B cell (primary cell): ENCODE results near the gene TXNDC2. TPM values are rescaled to one million over a fixed set of nuclear protein-coding genes. Genes with fewer than 3 reads are reported as not detected.
"Not testable (repeated sequence)": the region's sequence is repeated elsewhere in the genome, so short reads cannot be mapped to it uniquely, and the experiment has no call there.

Experiments
- ATAC-seq: fragments of 200-7000 bp; cut with Tn5 transposase; one replicate; pipeline ENCODE4 v1.10.0; 2021; ENCODE audit warnings: low read depth, mild to moderate bottlenecking, moderate number of reproducible peaks, moderate library complexity
- CTCF ChIA-PET: fragments of 350-600 bp; sonication (Branson Sonifier 250); formaldehyde crosslinking; loops from one replicate; lab custom pipeline; 2021; ENCODE audit warnings: antibody characterized with exemption, inconsistent platforms; lab: Charles Lee
- POLR2A ChIA-PET: fragments of 350-600 bp; sonication (Branson Sonifier 250); formaldehyde crosslinking; loops from one replicate; lab custom pipeline; 2021; ENCODE audit warnings: antibody characterized with exemption; lab: Charles Lee
- DNase-seq: peaks from one replicate; pipeline ENCODE4 v3.0.0; 2013
- H2AFZ ChIP-seq: 2 replicates; pipeline ENCODE4 v1.6.1; 2012; ENCODE audit warnings: mild to moderate bottlenecking, low read depth, low read length; ENCODE audit not compliant: insufficient read depth, poor library complexity, severe bottlenecking
- H3K27ac ChIP-seq, 2 donors: 1 replicate in 1 of 2; 2 replicates in 1 of 2; pipeline ENCODE4 v1.5.1; 2012 to 2013; ENCODE audit warnings: low read length in 2 of 2, mild to moderate bottlenecking in 2 of 2, moderate library complexity in 1 of 2
- H3K27me3 ChIP-seq, 4 experiments: fragments of 200-600 bp in 1 of 4; sonication (generic) in 1 of 4; replicated peaks in 1 of 4; 1 replicate in 2 of 4; 2 replicates in 2 of 4; pipeline versions ENCODE4 v1.6.1 to v1.7.0; 2013 to 2016; ENCODE audit warnings: low read length in 3 of 4, mild to moderate bottlenecking in 2 of 4, mixed read lengths in 1 of 4, moderate library complexity in 1 of 4; ENCODE audit not compliant: insufficient read depth in 4 of 4, control insufficient read depth in 3 of 4; ENCODE audit errors: control extremely low read depth in 1 of 4
- H3K36me3 ChIP-seq, 2 experiments: replicated peaks in 1 of 2; 1 replicate in 1 of 2; 2 replicates in 1 of 2; pipeline versions ENCODE4 v1.6.1 to v1.7.1; 2013; ENCODE audit warnings: low read length in 1 of 2; ENCODE audit not compliant: insufficient read depth in 2 of 2, control insufficient read depth in 1 of 2; ENCODE audit errors: control extremely low read depth in 1 of 2, extremely low read depth in 1 of 2
- H3K4me1 ChIP-seq, 2 donors: fragments of 200-600 bp in 1 of 2; sonication (generic) in 1 of 2; 1 replicate in 1 of 2; 2 replicates in 1 of 2; pipeline versions ENCODE4 v1.5.1 to v1.6.1; 2013 to 2017; ENCODE audit warnings: low read length in 2 of 2; ENCODE audit not compliant: control insufficient read depth in 2 of 2, insufficient read depth in 2 of 2
- H3K4me2 ChIP-seq: replicated peaks from 2 replicates; pipeline ENCODE3; 2012; ENCODE audit warnings: mild to moderate bottlenecking, low read depth, low read length; ENCODE audit not compliant: poor library complexity, severe bottlenecking
- H3K4me3 ChIP-seq, 5 experiments: fragments of 200-600 bp in 1 of 5; sonication (generic) in 1 of 5; 1 replicate in 3 of 5; 2 replicates in 2 of 5; pipeline versions ENCODE4 v1.5.1 to v1.7.0; 2011 to 2016; ENCODE audit warnings: low read length in 4 of 5, mild to moderate bottlenecking in 4 of 5, low read depth in 2 of 5, control low read depth in 1 of 5, moderate library complexity in 1 of 5; ENCODE audit not compliant: insufficient read depth in 1 of 5; ENCODE audit errors: control extremely low read depth in 1 of 5, extremely low read depth in 1 of 5
- H3K79me2 ChIP-seq: fragments of 200-600 bp; sonication (generic); one replicate; pipeline ENCODE4 v1.6.0; 2016; ENCODE audit warnings: low read length; ENCODE audit not compliant: control insufficient read depth, insufficient read depth
- H3K9ac ChIP-seq: fragments of 200-600 bp; sonication (generic); 2 replicates; pipeline ENCODE4 v1.6.1; 2017; ENCODE audit warnings: mild to moderate bottlenecking, low read length, moderate library complexity
- H3K9me3 ChIP-seq, 3 donors: one replicate each; pipeline versions ENCODE4 v1.6.1 to v1.7.1; 2013; ENCODE audit warnings: low read length in 2 of 3; ENCODE audit not compliant: control insufficient read depth in 2 of 3, insufficient read depth in 1 of 3; ENCODE audit errors: control extremely low read depth in 1 of 3
- H4K20me1 ChIP-seq: 2 replicates; pipeline ENCODE4 v1.6.0; 2012; ENCODE audit warnings: mild to moderate bottlenecking, low read length; ENCODE audit not compliant: insufficient read depth, control insufficient read depth, poor library complexity, severe bottlenecking
- H3K27ac Mint-ChIP-seq: one replicate; pipeline ENCODE4 v1.8.0; 2021; ENCODE audit warnings: mixed read lengths
- H3K27me3 Mint-ChIP-seq: one replicate; pipeline ENCODE4 v1.8.0; 2021; ENCODE audit warnings: mixed read lengths
- H3K4me1 Mint-ChIP-seq: one replicate; pipeline ENCODE4 v1.8.0; 2021; ENCODE audit warnings: mixed read lengths
- H3K4me3 Mint-ChIP-seq: one replicate; pipeline ENCODE4 v1.8.0; 2021; ENCODE audit warnings: mixed read lengths
- H3K9me3 Mint-ChIP-seq: one replicate; pipeline ENCODE4 v1.8.0; 2022; ENCODE audit warnings: mixed read lengths; ENCODE audit not compliant: insufficient read depth
- EZH2 ChIP-seq: IDR thresholded peaks from 2 replicates; pipeline ENCODE4 v1.6.1; 2012; ENCODE audit warnings: borderline replicate concordance, low read depth, mild to moderate bottlenecking, moderate library complexity, low read length; ENCODE audit not compliant: insufficient read depth, poor library complexity, severe bottlenecking
- WGBS: methylation state at CpG from one replicate; pipeline ENCODE4 v1.1.5; 2013; ENCODE audit warnings: missing lambda C conversion rate; ENCODE audit not compliant: insufficient coverage; 5-methylcytosine and 5-hydroxymethylcytosine counted together
- intact Hi-C: fragments of 100-400 bp; cut with micrococcal nuclease; formaldehyde crosslinking; loops from one replicate; pipeline ENCODE4 v1.10.0; 2022
- polyA plus RNA-seq: library from polyadenylated mRNA; depleted of rRNA; stranded (reverse); fragments of >200 nt; gene quantifications from 2 replicates; pipeline ENCODE4 v1.2.3, GENCODE V29; 2012
- total RNA-seq, 2 donors: library from RNA; stranded (reverse); fragments of 120-200 nt in 1 of 2; gene quantifications; 1 replicate in 1 of 2; 2 replicates in 1 of 2; pipeline versions ENCODE4 v1.2.3 to v1.2.4, GENCODE V29; 2013 to 2022
- TF ChIP-seq, protein P1 (sequence below): fragments of 200-600 bp; IDR thresholded peaks from one replicate; pipeline ENCODE4 v1.8.0; 2022; ENCODE audit warnings: antibody characterized with exemption, mild to moderate bottlenecking

Gene TXNDC2
- total and polyA plus RNA-seq, 2 donors (not counting 1 experiment from before 2014, with no cell fraction given) = 0.07 to 0.22 TPM

DNA sequence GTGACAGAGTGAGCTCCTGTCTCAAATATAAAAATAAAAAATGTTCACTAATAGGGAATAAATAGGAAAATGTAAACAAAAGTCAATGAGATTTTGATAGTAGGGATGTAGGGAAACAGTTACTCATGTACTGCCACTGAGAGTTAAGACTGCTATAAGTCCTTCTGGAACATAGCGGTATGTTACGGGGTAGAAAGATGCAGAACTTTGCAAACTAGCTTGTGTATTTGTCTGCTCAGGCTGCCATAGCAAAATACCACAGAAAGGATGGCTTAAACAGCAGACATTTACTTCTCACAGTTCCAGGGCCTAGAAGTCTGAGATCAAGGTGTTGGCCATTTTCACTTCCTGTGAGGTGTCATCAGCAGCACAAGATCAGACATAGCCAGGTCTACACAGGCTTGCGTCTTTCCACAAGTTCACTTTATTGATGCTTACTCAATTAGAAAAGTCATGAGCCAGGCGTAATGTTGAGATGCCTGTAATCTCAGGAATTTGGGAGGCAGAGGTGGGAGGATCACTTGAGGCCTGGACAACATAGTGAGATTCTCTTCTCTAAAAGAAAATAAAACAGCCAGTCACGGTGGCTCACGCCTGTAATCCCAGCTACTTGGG, 8.8 kb downstream of the TXNDC2 start:
- no peak for ATAC-seq

DNA sequence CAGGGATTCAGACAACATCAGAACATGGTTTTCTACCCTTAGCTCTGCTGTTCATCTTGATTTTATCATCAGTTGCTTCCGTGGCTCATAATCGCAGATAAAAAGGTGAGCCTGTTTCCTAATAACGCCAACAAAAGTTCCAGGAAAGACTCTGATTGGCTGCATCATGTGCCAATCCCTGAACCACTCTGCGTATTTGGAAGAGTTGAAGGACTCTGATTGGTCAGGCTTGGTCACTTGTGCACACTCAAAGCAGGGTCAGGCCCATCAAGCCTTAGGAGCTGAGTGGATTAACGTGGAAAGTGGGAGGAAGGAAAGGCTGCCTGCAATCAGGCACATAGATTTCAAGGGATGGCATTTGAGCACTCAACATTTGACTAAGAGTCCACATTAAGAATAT, 11.4 kb downstream of the TXNDC2 start:
- H3K4me1 ChIP-seq = no peaks in the 10 kb centered on the region
- ChIA-PET POLR2A (no interaction called here), CTCF (no interaction called here)
- H3K79me2 ChIP-seq = no peaks in the 10 kb centered on the region
- no peak overlapping the region for H3K4me3 Mint-ChIP-seq
- H3K4me2 ChIP-seq = no peak overlapping the region
- no peaks in the 10 kb centered on the region for H3K4me1 Mint-ChIP-seq
- intact Hi-C loops = no loop called here
- no peak overlapping the region for H3K9ac ChIP-seq
- H3K27ac Mint-ChIP-seq = no peak overlapping the region
- 95% methylated on average over 4 of the region's 5 CpGs for WGBS
- no peaks in the 10 kb centered on the region for H4K20me1 ChIP-seq
- H3K27me3 Mint-ChIP-seq = peaks cover 4% of the 10 kb centered on the region
- no peaks in the 10 kb centered on the region for H3K9me3 ChIP-seq
- H3K4me3 ChIP-seq = no peak overlapping the region
- no peaks in the 10 kb centered on the region for H3K9me3 Mint-ChIP-seq
- no peak for ATAC-seq
- TF ChIP-seq, protein P1, sequence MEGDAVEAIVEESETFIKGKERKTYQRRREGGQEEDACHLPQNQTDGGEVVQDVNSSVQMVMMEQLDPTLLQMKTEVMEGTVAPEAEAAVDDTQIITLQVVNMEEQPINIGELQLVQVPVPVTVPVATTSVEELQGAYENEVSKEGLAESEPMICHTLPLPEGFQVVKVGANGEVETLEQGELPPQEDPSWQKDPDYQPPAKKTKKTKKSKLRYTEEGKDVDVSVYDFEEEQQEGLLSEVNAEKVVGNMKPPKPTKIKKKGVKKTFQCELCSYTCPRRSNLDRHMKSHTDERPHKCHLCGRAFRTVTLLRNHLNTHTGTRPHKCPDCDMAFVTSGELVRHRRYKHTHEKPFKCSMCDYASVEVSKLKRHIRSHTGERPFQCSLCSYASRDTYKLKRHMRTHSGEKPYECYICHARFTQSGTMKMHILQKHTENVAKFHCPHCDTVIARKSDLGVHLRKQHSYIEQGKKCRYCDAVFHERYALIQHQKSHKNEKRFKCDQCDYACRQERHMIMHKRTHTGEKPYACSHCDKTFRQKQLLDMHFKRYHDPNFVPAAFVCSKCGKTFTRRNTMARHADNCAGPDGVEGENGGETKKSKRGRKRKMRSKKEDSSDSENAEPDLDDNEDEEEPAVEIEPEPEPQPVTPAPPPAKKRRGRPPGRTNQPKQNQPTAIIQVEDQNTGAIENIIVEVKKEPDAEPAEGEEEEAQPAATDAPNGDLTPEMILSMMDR = no peak
- TF ChIP-seq EZH2 = no peak
- H2AFZ ChIP-seq = no peak overlapping the region
- H3K36me3 ChIP-seq = no peaks in the 10 kb centered on the region
- H3K27me3 ChIP-seq = no peaks in the 10 kb centered on the region
- DNase-seq = no peak
- no peak overlapping the region for H3K27ac ChIP-seq

More for the DNA sequence above, 8.8 kb downstream of the TXNDC2 start:
- intact Hi-C loops = no loop called here
- CTCF ChIA-PET = no interaction called here
- Mint-ChIP-seq H3K9me3 (no peaks in the 10 kb centered on the region), H3K4me3 (no peak overlapping the region), H3K4me1 (no peaks in the 10 kb centered on the region), H3K27me3 (peaks cover 4% of the 10 kb centered on the region), H3K27ac (no peak overlapping the region)
- Histone ChIP-seq H2AFZ (no peak overlapping the region), H3K4me2 (no peak overlapping the region), H3K9me3 (no peaks in the 10 kb centered on the region), H3K4me1 (no peaks in the 10 kb centered on the region), H3K36me3 (no peaks in the 10 kb centered on the region), H4K20me1 (no peaks in the 10 kb centered on the region), H3K27me3 (no peaks in the 10 kb centered on the region), H3K9ac (no peak overlapping the region), H3K27ac (no peak overlapping the region), H3K4me3 (no peak overlapping the region), H3K79me2 (no peaks in the 10 kb centered on the region)
- TF ChIP-seq, protein P1 = no peak
- TF ChIP-seq EZH2 = no peak
- WGBS = 100% methylated on average over 2 of the region's 6 CpGs
- POLR2A ChIA-PET = no interaction called here
- DNase-seq = no peak

DNA sequence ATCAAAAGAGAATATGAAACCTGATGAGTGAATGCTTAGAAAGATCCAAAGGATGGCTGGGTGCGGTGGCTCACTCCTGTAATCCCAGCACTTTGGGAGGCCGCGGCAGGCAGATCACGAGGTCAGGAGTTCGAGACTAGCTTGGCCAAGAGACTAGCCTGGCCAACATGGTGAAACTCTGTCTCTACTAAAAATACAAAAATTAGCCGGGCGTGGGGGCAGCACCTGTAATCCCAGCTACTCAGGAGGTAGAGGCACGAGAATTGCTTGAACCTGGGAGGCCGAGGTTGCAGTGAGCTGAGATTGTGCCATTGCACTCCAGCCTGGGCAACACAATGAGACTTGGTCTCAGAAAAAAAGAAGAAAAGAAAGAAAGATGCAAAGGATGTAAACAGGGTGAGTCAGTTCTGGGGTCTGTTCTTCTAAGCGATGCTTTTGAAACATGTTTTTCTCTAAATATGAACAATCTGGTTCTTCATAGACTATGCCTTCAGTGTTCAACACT, 12.1 kb downstream of the TXNDC2 start:
- H3K4me3 ChIP-seq, H3K9me3 ChIP-seq, H3K79me2 ChIP-seq, H3K36me3 ChIP-seq, H3K27me3 Mint-ChIP-seq, H3K27ac ChIP-seq, DNase-seq, CTCF ChIA-PET, H3K4me1 ChIP-seq, H3K9ac ChIP-seq, ATAC-seq, H3K27ac Mint-ChIP-seq, H3K4me1 Mint-ChIP-seq, POLR2A ChIA-PET, intact Hi-C loops, H3K27me3 ChIP-seq, H3K9me3 Mint-ChIP-seq, H3K4me2 ChIP-seq, H2AFZ ChIP-seq, H3K4me3 Mint-ChIP-seq, H4K20me1 ChIP-seq: not testable (repeated sequence)
- 88% methylated on average over 9 of the region's 10 CpGs for WGBS
